HG03095 (cell line): ENCODE measurements around the gene GRIN2C.

ENCODE experiments used
- ATAC-seq: cut with Tn5 transposase; IDR thresholded peaks from one replicate; pipeline ENCODE4 v1.9.1; 2021; ENCODE audit warnings: moderate library complexity; ENCODE audit not compliant: unreplicated experiment

The GRIN2C gene

DNA sequence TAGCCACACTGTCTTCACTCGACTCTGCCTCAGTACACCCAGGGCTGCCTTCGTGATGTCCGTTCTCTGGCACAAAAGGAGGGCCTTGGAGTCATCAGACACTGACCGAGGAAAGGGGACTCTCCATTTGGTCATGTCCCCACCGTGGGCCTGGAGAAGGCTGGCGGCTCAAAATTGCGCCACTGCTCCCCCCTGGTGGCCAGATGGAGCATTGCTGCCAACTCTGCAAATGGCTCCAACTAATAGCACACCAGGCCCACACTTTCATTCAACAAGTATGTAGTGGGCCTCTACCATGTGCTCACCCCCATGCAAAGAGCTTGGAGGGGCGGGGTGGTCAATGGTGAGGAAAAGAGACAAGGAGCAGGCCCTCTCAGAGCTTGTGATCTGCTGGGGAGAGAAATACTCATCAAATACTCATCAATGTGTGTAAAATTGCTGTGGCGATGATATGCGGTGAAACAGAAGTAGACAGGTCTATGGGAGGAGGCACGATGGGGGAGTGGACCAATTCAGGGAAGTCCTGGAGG, 5.2 kb upstream of the GRIN2C start:
- ATAC-seq, result no peak

DNA sequence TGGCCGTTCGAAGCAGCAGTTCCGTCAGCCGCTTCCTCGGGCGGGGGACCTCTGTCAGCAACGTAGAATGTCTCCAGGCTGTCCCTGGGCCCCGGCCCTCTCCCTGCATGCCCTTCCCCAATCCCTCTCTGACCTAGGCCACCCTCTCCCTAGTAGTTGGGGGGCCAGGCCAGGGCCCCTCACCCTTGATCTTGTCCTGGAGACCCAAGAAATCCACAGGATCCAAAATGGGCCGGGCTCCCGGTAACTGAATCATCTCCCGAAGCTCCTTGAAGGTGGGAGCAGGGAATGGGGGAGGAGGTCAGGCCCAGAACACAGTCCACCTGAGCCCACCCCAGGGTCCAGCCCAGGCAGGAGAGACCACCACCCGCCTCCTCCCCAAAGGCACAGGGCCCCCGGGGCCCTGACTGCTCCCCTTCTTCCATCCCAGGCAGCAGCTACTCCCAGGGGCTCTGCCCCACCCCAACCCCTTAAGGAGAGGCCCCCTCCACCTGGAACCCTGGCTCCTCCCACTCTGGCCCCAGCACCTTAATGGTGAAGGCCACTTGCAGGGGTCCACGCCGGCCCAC, 4.7 kb upstream of the GRIN2C start:
- no peak for ATAC-seq

DNA sequence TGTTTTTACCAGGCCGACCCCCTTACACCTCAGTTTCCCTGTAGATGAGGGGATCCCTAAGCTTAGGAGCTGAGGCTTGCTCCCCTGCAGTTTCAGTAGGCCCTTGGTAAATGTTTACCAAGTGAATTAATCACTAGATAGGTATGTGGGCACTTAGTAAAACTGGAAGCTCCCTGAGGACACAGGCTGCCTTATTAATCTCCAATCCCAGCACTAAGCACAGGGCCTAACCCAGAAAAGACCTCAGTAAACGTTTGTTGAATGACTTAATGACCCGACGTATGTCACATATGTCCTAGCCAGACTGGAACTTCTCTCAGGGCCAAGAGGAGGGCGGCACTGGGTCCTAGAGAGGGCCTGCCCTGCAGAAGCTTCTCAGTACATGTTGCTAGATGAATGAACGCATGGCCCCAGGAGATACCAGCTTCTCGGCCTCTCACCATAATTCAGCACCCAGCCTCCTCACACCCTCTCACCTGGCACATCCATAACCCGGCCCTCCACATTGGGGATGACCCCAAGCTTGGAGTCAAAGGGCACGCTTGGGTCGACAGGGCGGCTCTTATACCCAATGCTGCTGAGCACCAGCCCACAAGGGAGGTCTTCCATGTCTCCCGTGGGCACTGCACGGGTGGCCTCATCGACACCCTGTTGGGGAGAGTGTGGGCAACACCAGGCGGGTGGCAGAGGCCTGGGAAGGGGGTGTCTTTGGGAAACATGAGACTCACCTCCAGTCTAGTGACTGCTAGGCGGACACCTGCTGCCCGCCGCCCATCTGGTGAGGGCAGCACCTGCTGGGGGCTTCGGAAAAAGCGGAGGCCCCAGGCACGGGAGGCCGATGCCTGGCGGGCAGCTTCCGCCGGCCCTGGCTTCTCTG, 4.0 kb upstream of the GRIN2C start:
- ATAC-seq, result no peak

DNA sequence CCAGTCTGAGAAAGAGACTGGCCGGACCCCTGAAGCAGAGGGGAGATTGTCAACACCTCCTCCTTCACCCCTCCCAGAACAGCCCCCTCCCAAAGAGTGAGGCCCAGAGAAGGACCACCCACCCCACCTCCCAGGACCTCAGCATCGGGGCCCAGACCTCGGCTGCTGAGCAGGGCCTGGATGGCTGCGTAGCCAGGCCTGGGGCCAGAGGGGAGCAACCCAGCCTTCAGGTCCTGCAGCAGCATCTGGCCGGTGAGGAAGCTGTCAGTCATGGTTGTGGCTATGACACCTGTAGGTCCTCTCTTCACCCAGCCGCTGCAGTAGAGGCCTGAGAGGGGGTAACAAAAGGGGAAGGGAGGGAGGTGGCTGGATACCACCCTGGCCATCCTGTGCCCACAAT, 3.2 kb upstream of the GRIN2C start:
- ATAC-seq, result no peak

DNA sequence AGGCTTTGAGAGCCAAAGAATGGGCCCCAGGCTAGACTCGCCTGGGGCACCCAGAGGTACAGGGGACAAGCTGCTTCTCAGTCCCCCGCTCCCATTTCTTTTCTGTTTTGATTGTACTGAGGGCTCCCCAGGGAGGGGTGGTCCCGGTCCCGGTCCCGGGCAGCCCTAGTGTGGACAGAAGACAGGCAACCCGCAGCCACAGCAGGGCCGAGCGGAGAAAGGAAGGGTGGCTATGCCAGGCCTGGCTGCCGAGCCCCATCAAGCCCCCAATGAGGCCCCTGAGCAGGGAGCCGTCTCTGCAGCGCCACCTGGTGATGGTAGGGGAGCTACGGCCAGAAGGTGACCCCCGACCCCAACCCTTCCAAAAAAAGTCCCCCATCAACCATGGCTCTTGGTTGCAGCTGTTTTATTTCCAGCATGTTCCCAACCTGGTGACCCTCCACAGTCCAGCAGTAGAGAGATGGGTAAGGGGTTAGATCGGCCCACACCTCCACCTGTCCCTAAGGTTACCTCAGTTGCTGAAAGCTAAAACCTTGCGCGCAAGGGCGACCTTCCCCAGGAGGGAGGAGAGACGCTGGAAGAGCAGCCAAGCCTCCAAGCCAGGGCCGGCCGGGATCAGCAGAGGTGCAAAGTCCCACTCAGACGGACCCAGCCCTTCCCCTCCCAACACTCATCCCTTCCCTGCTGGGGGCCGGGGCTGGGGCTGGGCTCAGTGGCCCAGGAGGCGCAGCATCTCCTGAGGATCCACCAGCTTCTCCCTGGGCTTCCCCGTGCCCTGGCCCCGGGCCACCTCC, 2.6 kb upstream of the GRIN2C start:
- no peak for ATAC-seq

DNA sequence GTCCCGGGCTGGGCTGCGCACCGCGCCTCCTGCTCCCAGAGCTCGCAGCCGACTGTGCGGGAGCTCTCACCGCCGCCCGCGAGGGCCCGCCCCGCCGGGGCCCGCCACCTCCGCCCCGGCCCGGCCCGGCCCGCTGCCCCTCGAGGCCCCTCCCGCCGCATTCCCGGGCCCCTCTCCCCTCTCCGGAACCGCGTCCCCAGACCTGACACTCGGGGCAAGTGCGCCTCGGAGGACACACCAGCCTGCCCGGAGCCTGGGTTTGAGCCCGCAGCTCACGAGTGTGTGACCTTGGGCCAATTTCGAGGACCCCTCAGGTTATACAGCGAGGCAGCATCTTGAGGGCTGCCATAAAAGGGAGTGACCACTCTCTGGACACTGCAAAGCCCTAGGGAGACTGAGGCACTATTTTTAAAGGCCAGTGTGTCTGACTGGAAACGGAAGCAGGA, 2.0 kb upstream of the GRIN2C start:
- ATAC-seq, result no peak

DNA sequence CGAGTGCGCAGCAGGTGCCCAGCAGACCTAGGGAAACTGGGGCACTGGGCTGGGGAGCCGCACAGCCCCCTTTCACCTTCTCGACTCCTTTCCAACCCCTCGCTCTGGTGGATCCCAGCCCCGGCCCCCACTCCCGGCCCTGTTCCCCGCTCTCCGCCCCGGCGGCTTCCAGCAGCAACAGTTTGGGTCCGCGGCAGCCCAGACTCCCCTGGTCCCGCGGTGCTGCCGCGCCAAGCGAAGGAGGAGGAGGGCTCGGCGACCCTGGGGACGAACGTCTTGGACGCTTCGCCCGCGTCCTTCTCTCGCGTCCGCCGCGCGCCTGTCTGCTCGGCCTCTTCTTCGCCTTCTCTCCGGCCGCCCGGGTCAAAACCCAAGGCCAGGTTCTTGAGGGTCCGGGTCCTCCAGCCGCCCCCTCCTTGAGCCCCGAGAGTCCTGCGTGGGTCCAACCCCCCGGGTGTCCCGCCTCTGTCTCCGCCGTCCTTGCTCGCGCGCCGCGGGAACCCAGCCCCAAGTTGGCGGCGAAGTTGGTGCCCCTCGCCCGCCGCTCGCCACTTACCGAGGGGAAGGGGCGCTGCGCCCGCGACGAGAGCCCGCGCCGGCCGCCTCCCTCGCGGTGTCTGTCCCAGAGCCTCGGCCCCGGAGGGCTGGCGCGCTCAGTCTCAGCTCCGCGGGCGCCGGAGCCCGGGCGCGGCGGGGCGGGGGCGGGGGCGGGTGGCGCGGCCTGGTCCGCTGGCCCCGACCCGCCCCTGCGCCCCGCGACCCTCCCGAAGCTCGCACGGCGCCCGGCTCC, 1.4 kb upstream of the GRIN2C start:
- no peak for ATAC-seq

DNA sequence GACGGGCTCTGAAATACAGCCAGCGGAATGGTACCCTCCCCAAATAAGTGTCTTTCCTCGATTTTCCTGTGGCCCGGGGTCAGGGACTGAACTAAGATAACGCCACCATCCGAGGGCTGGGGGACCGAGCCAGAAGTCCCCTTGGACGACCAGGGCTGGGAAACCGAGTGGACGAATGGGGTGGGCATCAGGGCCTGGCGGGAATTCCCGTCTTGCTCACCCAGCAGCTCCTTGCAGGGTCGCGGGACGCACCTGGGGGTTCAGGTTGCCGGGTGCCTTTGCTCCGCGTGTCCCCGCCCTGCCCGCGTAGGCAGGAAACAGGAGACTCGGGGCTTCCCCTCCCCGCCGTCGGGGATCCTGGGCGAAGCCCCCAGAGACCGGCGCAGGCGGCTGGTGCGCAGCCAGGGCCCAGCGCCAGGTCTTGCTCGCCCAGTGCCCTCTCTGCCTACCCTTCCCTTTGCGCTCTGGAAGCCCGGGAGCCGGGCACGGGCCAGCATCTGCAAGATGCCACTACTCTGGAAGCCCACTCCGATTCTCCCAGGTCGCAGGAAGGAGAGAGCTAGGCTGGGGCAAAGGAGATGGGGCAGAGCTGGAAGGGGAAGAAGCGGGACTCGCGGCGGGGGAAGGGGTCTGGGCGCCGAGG, 665 bp upstream of the GRIN2C start:
- ATAC-seq, result no peak

DNA sequence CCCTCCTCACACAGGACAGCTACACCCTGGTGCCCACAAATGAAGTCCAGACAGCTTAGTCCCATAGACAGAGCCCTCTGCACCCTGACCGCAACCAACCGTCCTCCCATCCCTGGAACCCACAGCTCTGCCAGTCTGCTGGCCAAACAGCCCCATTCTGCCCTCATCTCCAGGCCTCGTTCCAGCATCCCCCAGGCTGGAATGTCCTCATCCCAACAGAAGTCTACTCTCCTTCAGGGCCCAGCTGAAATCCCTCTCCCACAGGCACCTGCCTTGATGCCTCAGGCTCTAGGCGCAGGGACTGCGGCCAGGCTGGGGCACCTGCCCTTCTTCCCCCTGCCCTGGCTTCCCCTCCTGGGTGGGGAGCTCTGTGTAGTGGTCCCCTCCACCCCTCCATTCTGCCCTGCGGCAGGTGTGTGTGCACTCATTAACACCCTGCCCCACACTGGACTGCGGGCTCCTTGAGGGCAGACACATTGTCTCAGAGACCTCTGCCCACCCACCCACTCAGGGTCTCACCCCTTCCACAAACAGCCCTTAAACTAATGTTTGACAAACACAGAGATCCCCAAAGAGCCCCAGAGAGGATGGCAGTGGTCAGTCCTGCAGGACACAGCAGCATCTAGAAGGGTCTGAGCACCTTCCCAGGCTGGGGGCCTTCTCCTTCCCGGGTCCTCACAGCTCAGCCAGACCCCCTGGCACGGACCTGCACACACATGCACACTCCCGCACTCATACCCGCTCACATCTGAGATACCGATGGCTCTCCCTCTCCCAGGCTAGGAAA, 820 bp downstream of the GRIN2C start:
- ATAC-seq, result no peak

DNA sequence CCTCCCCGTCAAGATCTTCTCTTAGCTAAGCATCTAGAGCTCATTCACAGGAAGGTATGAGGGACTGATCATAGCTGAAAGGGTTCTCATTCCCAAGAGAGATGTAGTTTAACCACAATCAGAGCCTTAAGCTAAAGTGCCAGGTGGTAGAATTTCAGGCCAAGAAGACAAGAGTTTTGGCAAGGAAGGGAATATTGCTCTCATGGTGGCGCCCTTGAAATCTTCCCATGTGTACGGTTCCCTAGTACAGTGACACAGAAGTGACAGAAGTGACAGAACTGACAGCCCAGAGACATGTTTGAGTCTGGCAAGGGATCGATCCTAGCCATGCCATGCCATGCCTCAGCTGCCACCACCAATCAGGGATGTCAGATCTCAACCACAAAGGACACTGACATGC, 2.5 kb downstream of the GRIN2C start:
- no peak for ATAC-seq

DNA sequence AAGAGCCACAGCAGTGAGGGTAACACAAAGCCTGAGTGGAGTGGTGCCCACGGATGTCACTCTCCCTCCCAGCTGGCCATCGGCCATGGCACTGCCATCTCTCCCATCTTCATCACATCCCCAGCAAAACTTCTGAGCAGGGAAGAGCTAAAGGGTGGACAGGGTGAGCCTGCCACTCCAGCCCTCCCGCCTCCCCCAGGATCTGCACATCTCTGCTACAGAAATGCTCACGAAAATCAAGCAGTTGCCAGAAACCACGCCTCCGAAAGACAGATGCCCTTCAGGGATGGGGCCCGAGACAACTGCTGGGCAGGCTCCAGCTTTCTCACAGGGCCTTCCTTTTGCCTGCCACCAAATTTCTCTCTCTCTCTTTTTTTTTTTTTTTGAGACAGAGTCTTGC, 3.6 kb downstream of the GRIN2C start:
- no peak for ATAC-seq

DNA sequence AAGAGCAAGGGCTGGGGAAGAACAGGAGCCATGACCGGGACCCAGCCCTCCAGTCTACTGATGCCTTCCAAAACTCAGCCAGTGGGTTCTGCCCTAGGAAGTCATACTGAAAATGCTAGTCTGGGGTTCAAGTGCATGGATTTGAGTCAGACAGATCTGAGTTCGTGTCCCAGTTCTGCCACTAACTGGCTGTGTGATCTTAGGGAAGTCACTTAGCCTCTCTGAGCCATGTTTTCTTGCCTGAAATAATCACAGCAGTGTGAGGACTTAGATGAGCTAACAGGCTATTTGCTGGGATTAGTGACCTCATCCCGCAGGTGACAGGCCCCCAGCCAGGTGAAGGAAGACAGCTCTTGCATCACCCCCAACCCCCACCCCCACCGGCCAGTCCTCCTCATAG, 4.4 kb downstream of the GRIN2C start:
- no peak for ATAC-seq

DNA sequence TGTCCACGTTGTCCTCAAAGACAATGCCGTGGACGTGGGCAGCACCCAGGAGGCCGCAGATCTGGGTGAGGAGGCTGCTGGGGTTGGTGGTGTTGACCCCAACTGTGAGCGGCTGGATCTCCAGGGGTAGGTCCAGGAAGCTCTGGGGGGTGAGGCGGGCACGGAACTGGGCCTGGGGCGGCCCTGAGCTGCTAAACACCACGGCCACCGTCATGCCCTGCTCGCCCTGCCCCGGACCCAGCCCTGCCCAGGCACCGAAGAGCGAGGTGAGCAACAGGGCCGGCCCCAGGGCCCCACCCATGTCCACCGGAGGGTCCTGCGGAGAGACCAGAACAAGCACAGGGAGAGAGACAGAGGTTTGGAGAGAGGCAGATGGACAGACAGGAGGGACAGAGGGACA, 4.9 kb downstream of the GRIN2C start:
- no peak for ATAC-seq

DNA sequence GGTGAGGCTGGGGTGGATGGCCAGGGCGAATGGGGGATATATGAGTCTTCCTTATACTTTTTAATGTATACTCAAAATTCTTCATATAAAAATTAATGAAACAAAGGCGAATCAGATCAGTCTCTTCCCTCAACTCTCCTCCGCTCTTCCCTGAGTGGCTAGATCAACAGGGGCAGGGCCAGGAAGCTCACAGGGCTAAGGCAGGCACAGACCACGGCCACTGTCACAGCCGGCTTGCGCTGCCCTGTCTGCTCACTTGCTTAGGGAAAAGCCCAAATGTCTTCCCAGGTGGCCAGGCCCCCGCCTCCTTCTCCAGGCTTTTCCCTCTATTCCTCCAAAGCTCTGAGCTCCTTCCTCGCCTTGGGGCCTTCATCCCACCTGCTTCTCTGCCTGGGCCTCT, 6.0 kb downstream of the GRIN2C start:
- no peak for ATAC-seq

DNA sequence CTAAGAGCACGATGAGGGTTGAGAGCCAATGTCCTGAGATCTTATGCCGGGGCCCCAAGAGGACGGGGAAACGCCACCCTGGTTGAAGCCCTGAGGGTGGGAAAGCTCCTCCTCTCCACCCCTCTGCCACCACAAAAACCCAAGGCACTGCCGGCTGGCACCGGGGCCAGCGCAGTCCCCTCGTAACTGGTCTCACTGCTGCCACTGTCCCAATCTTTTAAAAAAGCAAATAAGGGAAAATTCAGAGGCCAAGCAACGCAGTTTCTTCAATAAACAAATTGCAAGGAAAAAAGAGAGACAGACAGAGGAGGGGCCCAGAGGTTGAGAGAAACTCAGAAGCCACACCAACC, 6.7 kb downstream of the GRIN2C start:
- no peak for ATAC-seq

DNA sequence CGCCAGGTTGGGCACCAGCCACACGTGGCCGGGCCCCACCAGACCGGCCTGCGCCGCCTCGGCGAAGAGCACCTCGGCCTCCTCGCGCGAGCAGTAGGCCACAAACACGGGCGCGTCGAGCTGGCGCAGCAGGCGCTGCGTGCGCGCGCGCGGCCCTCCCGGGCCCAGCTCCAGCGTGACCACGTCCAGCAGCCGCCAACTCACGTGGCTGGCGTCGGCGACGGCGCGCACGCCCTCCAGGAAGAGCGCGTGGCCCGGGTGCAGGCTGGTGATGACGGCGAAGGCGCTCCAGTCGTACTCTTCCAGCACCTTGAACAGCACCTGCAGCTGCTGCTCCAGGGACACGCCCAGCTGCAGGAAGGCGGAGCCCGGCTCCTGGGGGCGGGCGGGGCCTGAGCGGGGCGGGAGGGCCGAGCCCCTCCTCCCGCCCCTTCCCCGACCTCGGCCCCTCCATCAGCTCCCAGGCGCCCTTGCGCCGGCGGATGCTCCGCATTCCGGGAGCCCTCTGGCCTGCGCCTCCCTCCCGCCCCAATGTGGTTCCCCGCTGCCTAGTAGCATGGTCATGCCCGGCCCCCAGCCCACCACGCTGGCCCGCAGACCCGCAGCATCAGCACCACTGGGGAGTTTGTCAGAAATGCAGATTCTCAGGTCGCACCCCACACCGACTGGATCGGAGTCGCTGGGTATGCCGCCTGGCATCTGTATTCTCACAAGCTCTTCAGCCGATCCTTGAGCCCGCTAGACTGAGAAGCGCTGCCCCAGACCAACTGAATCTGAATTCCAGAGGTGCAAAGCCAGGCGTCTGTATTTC, 7.2 kb downstream of the GRIN2C start:
- ATAC-seq, result no peak

DNA sequence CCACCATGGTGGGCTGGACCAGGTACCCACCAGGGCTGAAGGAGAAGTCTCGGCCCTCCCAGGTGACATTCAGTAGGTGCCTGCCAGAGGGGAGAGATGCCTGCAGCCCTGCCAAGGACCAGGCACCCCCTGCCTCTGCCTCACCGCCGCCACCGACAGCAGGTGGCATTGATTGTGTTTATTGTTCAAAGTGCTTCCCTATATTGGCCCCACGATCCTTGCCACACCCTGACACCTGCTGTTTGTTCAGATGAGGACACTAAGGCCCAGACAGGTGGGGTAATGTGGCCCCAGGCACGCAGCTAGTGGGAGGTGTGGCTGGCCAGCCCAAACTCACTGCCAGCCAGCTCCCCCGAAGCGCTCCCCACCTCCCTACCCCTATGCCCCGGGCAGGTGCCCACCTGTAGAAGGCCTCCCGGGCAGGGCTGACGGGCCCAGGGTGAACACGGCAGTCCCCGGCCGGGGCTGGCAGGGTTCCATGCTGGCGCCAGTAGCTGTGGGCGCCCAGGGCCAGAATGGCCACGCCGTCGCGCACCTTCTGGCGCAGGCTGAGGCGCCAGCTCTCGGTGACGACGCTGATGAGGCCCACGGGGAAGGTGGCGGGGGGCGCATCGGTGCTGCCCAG, 8.0 kb downstream of the GRIN2C start:
- ATAC-seq, result no peak

DNA sequence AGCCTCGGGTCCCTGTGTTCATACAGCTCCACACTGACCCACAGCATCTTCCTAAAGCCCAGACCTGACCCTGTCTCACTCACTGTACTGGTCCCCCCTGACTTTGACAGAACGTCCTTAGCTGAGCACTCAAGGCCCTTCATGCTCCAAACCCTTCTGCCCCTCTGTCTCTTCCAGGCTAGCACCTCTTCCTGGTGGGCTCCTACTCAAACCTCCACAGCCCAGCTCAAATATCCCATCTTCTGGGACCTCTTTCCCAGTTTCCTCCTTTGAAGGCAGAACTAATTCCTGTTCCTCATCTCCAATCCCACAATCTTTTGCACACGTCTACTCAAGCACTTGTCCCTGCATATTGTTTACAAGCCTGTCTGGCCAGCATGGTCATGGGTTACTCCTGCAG, 8.8 kb downstream of the GRIN2C start:
- ATAC-seq, result no peak
